ENCODE results near the gene ACAN. TPM values are rescaled to one million over a fixed set of nuclear protein-coding genes. Genes with fewer than 3 reads are reported as not detected.

The ACAN gene
- total and polyA plus RNA-seq, 2 of the 8 experiments (the other 6 are each of a cell fraction or from before 2014, with no cell fraction given): 0.71 to 0.73 TPM

GRCh38 chr15:88785217-88785616 lies 18.0 kb upstream of the ACAN start (continued):
- TF ChIP-seq BCL11A (IDR thresholded peaks at IDR 0.05; ENCODE audit: low read depth in 2 of 2, low read length in 2 of 2) (no peak), POU5F1 (IDR thresholded peaks at IDR 0.05; ENCODE audit: low read depth, low read length) (no peak), CHD7 (IDR thresholded peaks at IDR 0.05; ENCODE audit: insufficient replicate concordance, low read length) (no peak)
